H9 (cell line): Measurements from ENCODE around the gene KMT2D. TPM values are rescaled to one million over a fixed set of nuclear protein-coding genes. Genes with fewer than 3 reads are reported as not detected.

ENCODE experiments used
- DNase-seq: peaks from one replicate; pipeline ENCODE4 v3.0.0-alpha.2; 2017
- H2AFZ ChIP-seq: one replicate; pipeline ENCODE4 v1.6.1; 2013; ENCODE audit warnings: mild to moderate bottlenecking, low read length, control low read depth, moderate library complexity
- H2AK5ac ChIP-seq: 2 replicates; pipeline ENCODE4 v1.6.1; 2013; ENCODE audit warnings: low read length, control low read depth, mixed read lengths; ENCODE audit not compliant: insufficient read length
- H2BK120ac ChIP-seq: one replicate; pipeline ENCODE4 v1.6.1; 2013; ENCODE audit warnings: low read depth, mild to moderate bottlenecking, low read length, control low read depth, inconsistent platforms; ENCODE audit not compliant: poor library complexity, severe bottlenecking
- H2BK12ac ChIP-seq: 2 replicates; pipeline ENCODE4 v1.6.1; 2013; ENCODE audit warnings: low read length, control low read depth, mixed read lengths, low read depth; ENCODE audit not compliant: insufficient read length
- H2BK15ac ChIP-seq: 2 replicates; pipeline ENCODE4 v1.6.1; 2013; ENCODE audit warnings: low read depth, low read length, control low read depth
- H2BK20ac ChIP-seq: one replicate; pipeline ENCODE4 v1.6.1; 2013; ENCODE audit warnings: low read depth, mild to moderate bottlenecking, low read length, control low read depth, inconsistent platforms; ENCODE audit not compliant: poor library complexity, severe bottlenecking
- H2BK5ac ChIP-seq: 2 replicates; pipeline ENCODE4 v1.6.1; 2013; ENCODE audit warnings: low read length, control low read depth, mixed read lengths; ENCODE audit not compliant: insufficient read length
- H3K14ac ChIP-seq: 2 replicates; pipeline ENCODE4 v1.6.1; 2013; ENCODE audit warnings: low read length, control low read depth; ENCODE audit not compliant: insufficient read depth
- H3K18ac ChIP-seq: 2 replicates; pipeline ENCODE4 v1.6.1; 2013; ENCODE audit warnings: low read depth, mild to moderate bottlenecking, mixed read lengths, low read length, control low read depth; ENCODE audit not compliant: insufficient read length
- H3K23ac ChIP-seq: 2 replicates; pipeline ENCODE4 v1.6.1; 2013; ENCODE audit warnings: low read length, control low read depth, mixed read lengths, low read depth; ENCODE audit not compliant: insufficient read length
- H3K23me2 ChIP-seq: 2 replicates; pipeline ENCODE4 v1.6.1; 2013; ENCODE audit warnings: low read depth, mild to moderate bottlenecking, mixed read lengths, low read length, control low read depth; ENCODE audit not compliant: insufficient read length, poor library complexity, severe bottlenecking
- H3K27ac ChIP-seq: 2 replicates; pipeline ENCODE4 v1.5.1; 2013; ENCODE audit warnings: low read length, control low read depth, mixed read lengths, low read depth; ENCODE audit not compliant: insufficient read length
- H3K27me3 ChIP-seq: 2 replicates; pipeline ENCODE4 v1.6.1; 2013; ENCODE audit warnings: low read length, control low read depth, inconsistent platforms; ENCODE audit not compliant: insufficient read depth
- H3K4ac ChIP-seq: 2 replicates; pipeline ENCODE4 v1.6.1; 2013; ENCODE audit warnings: low read depth, mild to moderate bottlenecking, control low read depth, inconsistent platforms, low read length, moderate library complexity
- H3K4me1 ChIP-seq: 2 replicates; pipeline ENCODE4 v1.6.1; 2013; ENCODE audit warnings: low read length, control low read depth, inconsistent platforms; ENCODE audit not compliant: insufficient read depth
- H3K4me2 ChIP-seq: 2 replicates; pipeline ENCODE4 v1.6.1; 2013; ENCODE audit warnings: low read length, control low read depth, mixed read lengths; ENCODE audit not compliant: insufficient read length, insufficient read depth
- H3K56ac ChIP-seq: 2 replicates; pipeline ENCODE4 v1.6.1; 2013; ENCODE audit warnings: low read depth, mild to moderate bottlenecking, mixed read lengths, low read length, control low read depth; ENCODE audit not compliant: insufficient read length
- H3K79me1 ChIP-seq: 2 replicates; pipeline ENCODE4 v1.6.1; 2013; ENCODE audit warnings: low read depth, mild to moderate bottlenecking, moderate library complexity, low read length, control low read depth, inconsistent platforms; ENCODE audit not compliant: insufficient read depth, poor library complexity, severe bottlenecking
- H3K79me2 ChIP-seq: 2 replicates; pipeline ENCODE4 v1.6.1; 2013; ENCODE audit warnings: low read length, control low read depth, inconsistent platforms; ENCODE audit not compliant: insufficient read depth
- H3K9ac ChIP-seq: 2 replicates; pipeline ENCODE4 v1.6.1; 2013; ENCODE audit warnings: low read length, control low read depth, mixed read lengths; ENCODE audit not compliant: insufficient read length; ENCODE audit errors: extremely low read depth
- H3K9me3 ChIP-seq: one replicate; pipeline ENCODE4 v1.6.1; 2013; ENCODE audit warnings: low read depth, low read length, inconsistent platforms; ENCODE audit not compliant: control insufficient read depth
- H3T11ph ChIP-seq: one replicate; pipeline ENCODE4 v1.6.1; 2013; ENCODE audit warnings: mild to moderate bottlenecking, low read length, control low read depth, inconsistent platforms
- H4K20me1 ChIP-seq: one replicate; pipeline ENCODE4 v1.6.1; 2013; ENCODE audit not compliant: control insufficient read depth, insufficient read length, insufficient read depth
- H4K5ac ChIP-seq: 2 replicates; pipeline ENCODE4 v1.6.1; 2013; ENCODE audit warnings: low read depth, mild to moderate bottlenecking, mixed read lengths, low read length, control low read depth; ENCODE audit not compliant: insufficient read length
- H4K8ac ChIP-seq: replicated peaks from 2 replicates; pipeline ENCODE4 v1.6.1; 2013; ENCODE audit warnings: low read length, control low read depth, mixed read lengths, low read depth; ENCODE audit not compliant: insufficient read length
- H4K91ac ChIP-seq: 2 replicates; pipeline ENCODE4 v1.6.1; 2013; ENCODE audit warnings: low read depth, mild to moderate bottlenecking, moderate library complexity, mixed read lengths, low read length, control low read depth; ENCODE audit not compliant: insufficient read length
- H3K27ac Mint-ChIP-seq, 3 experiments: 2 replicates in 2 of 3; 3 replicates in 1 of 3; pipeline ENCODE4 v1.8.0; 2020 to 2021; ENCODE audit warnings: mixed read lengths in 3 of 3, mild to moderate bottlenecking in 1 of 3, moderate library complexity in 1 of 3
- H3K27me3 Mint-ChIP-seq: 2 replicates; pipeline ENCODE4 v1.8.0; 2021; ENCODE audit warnings: low read depth, mild to moderate bottlenecking, moderate library complexity, mixed read lengths
- H3K36me3 Mint-ChIP-seq, 3 experiments: 2 replicates in 2 of 3; 3 replicates in 1 of 3; pipeline ENCODE4 v1.8.0; 2020 to 2021; ENCODE audit warnings: low read depth in 3 of 3, mixed read lengths in 3 of 3; ENCODE audit not compliant: insufficient read depth in 1 of 3
- H3K4me1 Mint-ChIP-seq, 2 experiments: 2 replicates each; pipeline ENCODE4 v1.8.0; 2020; ENCODE audit warnings: mixed read lengths in 2 of 2
- H3K4me3 Mint-ChIP-seq, 2 experiments: 2 replicates in 1 of 2; 3 replicates in 1 of 2; pipeline ENCODE4 v1.8.0; 2020 to 2021; ENCODE audit warnings: mild to moderate bottlenecking in 2 of 2, mixed read lengths in 2 of 2, moderate library complexity in 1 of 2
- H3K9me3 Mint-ChIP-seq, 2 experiments: 2 replicates in 1 of 2; 3 replicates in 1 of 2; pipeline ENCODE4 v1.8.0; 2020; ENCODE audit warnings: mild to moderate bottlenecking in 2 of 2, mixed read lengths in 2 of 2, moderate library complexity in 1 of 2
- CTCF ChIP-seq: fragments of 200-600 bp; sonication (generic); conservative IDR thresholded peaks from 3 replicates; pipeline ENCODE4 v1.8.0; 2021; ENCODE audit warnings: antibody characterized with exemption, mild to moderate bottlenecking
- WGBS: extraction: QIAGEN DNeasy Blood & Tissue Kit; methylation state at CpG from one replicate; pipeline ENCODE4 v1.1.7; 2013; ENCODE audit warnings: missing lambda C conversion rate, low lambda C conversion rate, mixed read lengths; ENCODE audit not compliant: insufficient read length; ENCODE audit errors: extremely low coverage; 5-methylcytosine and 5-hydroxymethylcytosine counted together
- total RNA-seq: library from RNA; stranded (reverse); gene quantifications from 2 replicates; pipeline ENCODE4 v1.2.1, GENCODE V29; 2021

KMT2D gene
- total RNA-seq, 1 experiment from 2014 or later, result 93.7 TPM

- Mint-ChIP-seq H3K36me3 (peaks cover 69 to 83% (median 83%) of the 10 kb centered on the region in 3 experiments), H3K4me3 (no peak overlapping the region), H3K9me3 (no peaks in the 10 kb centered on the region), H3K27me3 (no peaks in the 10 kb centered on the region), H3K27ac (0 out of 7 replicates have a peak overlapping the region, but pooled peaks of 1 of the 3 experiments have one; percentile 28), H3K4me1 (peaks cover 25 to 28% of the 10 kb centered on the region in 2 experiments)
- no peak overlapping the region for H2AFZ ChIP-seq
- TF ChIP-seq CTCF, result 0 out of 3 replicates have a peak, but pooled peaks have one; percentile 12
- no peak overlapping the region for H3T11ph ChIP-seq
- no peak overlapping the region for H3K14ac ChIP-seq
- H2BK20ac ChIP-seq, result no peak overlapping the region
- no peak overlapping the region for H3K23ac ChIP-seq
- no peak overlapping the region for H3K56ac ChIP-seq
- no CpG with 5 or more reads among the region's 16 CpGs for WGBS
- H2BK120ac ChIP-seq, result no peak overlapping the region
- peaks cover 26% of the 10 kb centered on the region; the same call in 1 of the 2 replicates for H3K79me2 ChIP-seq
- H2BK5ac ChIP-seq, result no peak overlapping the region
- no peak overlapping the region for H3K27ac ChIP-seq
- no peak overlapping the region for H2BK15ac ChIP-seq
- no peak overlapping the region for H3K4ac ChIP-seq
- no peaks in the 10 kb centered on the region for H3K23me2 ChIP-seq
- no peak overlapping the region for H4K91ac ChIP-seq
- H2AK5ac ChIP-seq, result no peak overlapping the region
- no peak overlapping the region for H3K4me2 ChIP-seq
- H4K8ac ChIP-seq, result no peak overlapping the region
- no peaks in the 10 kb centered on the region for H3K27me3 ChIP-seq
- H3K9ac ChIP-seq, result no peak overlapping the region
- H3K18ac ChIP-seq, result no peak overlapping the region
- H4K20me1 ChIP-seq, result no peaks in the 10 kb centered on the region
- H2BK12ac ChIP-seq, result no peak overlapping the region
- no peak for DNase-seq
- H4K5ac ChIP-seq, result no peak overlapping the region
- peaks cover 6% of the 10 kb centered on the region for H3K4me1 ChIP-seq
- H3K9me3 ChIP-seq, result no peaks in the 10 kb centered on the region
- peaks cover 20% of the 10 kb centered on the region for H3K79me1 ChIP-seq
Observed at GRCh38 chr12:49052451-49053208, 8.0 kb downstream of the KMT2D start.
